ENCODE measurements around the gene KLK1.

Gene KLK1

GRCh38 chr19:50798659-50799546, 24.7 kb downstream of the KLK1 start:
- no peak for DNase-seq (ENCODE audit: extremely low read depth, low read depth)
- no peak for TF ChIP-seq CTCF (IDR thresholded peaks at IDR 0.05; ENCODE audit: low read depth, low read length)

GRCh38 chr19:50797781-50798658, 25.6 kb downstream of the KLK1 start:
- TF ChIP-seq CTCF (IDR thresholded peaks at IDR 0.05; ENCODE audit: low read depth, low read length) = no peak
- DNase-seq (ENCODE audit: extremely low read depth, low read depth) = no peak

GRCh38 chr19:50797429-50797780, 26.2 kb downstream of the KLK1 start:
- TF ChIP-seq CTCF (IDR thresholded peaks at IDR 0.05; ENCODE audit: low read depth, low read length) = no peak
- no peak for DNase-seq (ENCODE audit: extremely low read depth, low read depth)

- DNase-seq (ENCODE audit: extremely low read depth, low read depth) = no peak
- TF ChIP-seq CTCF (IDR thresholded peaks at IDR 0.05; ENCODE audit: low read depth, low read length) = no peak
These were observed 26.8 kb downstream of the KLK1 start for GRCh38 chr19:50796634-50797428.

GRCh38 chr19:50796128-50796633, 27.4 kb downstream of the KLK1 start:
- no peak for TF ChIP-seq CTCF (IDR thresholded peaks at IDR 0.05; ENCODE audit: low read depth, low read length)
- no peak for DNase-seq (ENCODE audit: extremely low read depth, low read depth)

GRCh38 chr19:50795664-50796073, 27.9 kb downstream of the KLK1 start:
- TF ChIP-seq CTCF (IDR thresholded peaks at IDR 0.05; ENCODE audit: low read depth, low read length) = no peak
- DNase-seq (ENCODE audit: extremely low read depth, low read depth) = no peak
